HG03442 (cell line): ENCODE data around the gene STAT3.
"Not testable (repeated sequence)": the region's sequence is repeated elsewhere in the genome, so short reads cannot be mapped to it uniquely, and the experiment has no call there.

Source experiments
- ATAC-seq: cut with Tn5 transposase; IDR thresholded peaks from one replicate; pipeline ENCODE4 v1.9.1; 2021; ENCODE audit warnings: mild to moderate bottlenecking, moderate library complexity; ENCODE audit not compliant: unreplicated experiment

The STAT3 gene

DNA sequence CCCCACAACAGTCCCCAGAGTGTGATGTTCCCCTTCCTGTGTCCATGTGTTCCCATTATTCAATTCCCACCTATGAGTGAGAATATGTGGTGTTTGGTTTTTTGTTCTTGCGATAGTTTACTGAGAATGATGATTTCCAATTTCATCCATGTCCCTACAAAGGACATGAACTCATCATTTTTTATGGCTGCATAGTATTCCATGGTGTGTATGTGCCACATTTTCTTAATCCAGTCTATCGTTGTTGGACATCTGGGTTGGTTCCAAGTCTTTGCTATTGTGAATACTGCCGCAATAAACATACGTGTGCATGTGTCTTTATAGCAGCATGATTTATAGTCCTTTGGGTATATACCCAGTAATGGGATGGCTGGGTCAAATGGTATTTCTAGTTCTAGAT, 123.9 kb downstream of the STAT3 start:
- not testable (repeated sequence) for ATAC-seq
